ENCODE results near the gene SOX15.
"Not testable (repeated sequence)": the region's sequence is repeated elsewhere in the genome, so short reads cannot be mapped to it uniquely, and the experiment has no call there.

The SOX15 gene

GRCh38 chr17:7615265-7615747 is 25.4 kb upstream of the SOX15 start:
- H3K27me3 Mint-ChIP-seq: no peaks in the 10 kb centered on the region
- peak overlapping the region; percentile 83 for H3K4me3 Mint-ChIP-seq
- peaks cover 41% of the 10 kb centered on the region for H3K4me1 Mint-ChIP-seq (ENCODE audit: low read depth)
- peaks cover 16% of the 10 kb centered on the region for H3K36me3 Mint-ChIP-seq (ENCODE audit: low read depth)
- H3K9me3 Mint-ChIP-seq: no peaks in the 10 kb centered on the region
- H3K27ac Mint-ChIP-seq: peak overlapping the region; percentile 86

- Mint-ChIP-seq H3K27me3 (no peaks in the 10 kb centered on the region), H3K4me3 (peak within 1 kb of the TSS; percentile 91)
Observed at GRCh38 chr17:7614425-7615264, 24.8 kb upstream of the SOX15 start, which contains the start of gene FXR2. FXR2 (minus strand) TSS chr17:7614897; CDS start chr17:7614532, 365 bp downstream.

GRCh38 chr17:7613769-7614424 is 24.0 kb upstream of the SOX15 start:
- Mint-ChIP-seq H3K9me3 (no peaks in the 10 kb centered on the region), H3K4me1 (ENCODE audit: low read depth) (peaks cover 43% of the 10 kb centered on the region), H3K27ac (peak overlapping the region; percentile 83), H3K4me3 (peak overlapping the region; percentile 91), H3K36me3 (ENCODE audit: low read depth) (peaks cover 23% of the 10 kb centered on the region), H3K27me3 (no peaks in the 10 kb centered on the region)

More at GRCh38 chr17:7614425-7615264, 24.8 kb upstream of the SOX15 start, which contains the start of gene FXR2:
- Mint-ChIP-seq H3K9me3 (no peaks in the 10 kb centered on the region), H3K36me3 (ENCODE audit: low read depth) (peaks cover 18% of the 10 kb centered on the region), H3K4me1 (ENCODE audit: low read depth) (peaks cover 43% of the 10 kb centered on the region), H3K27ac (peak within 1 kb of the TSS; percentile 86)

DNA sequence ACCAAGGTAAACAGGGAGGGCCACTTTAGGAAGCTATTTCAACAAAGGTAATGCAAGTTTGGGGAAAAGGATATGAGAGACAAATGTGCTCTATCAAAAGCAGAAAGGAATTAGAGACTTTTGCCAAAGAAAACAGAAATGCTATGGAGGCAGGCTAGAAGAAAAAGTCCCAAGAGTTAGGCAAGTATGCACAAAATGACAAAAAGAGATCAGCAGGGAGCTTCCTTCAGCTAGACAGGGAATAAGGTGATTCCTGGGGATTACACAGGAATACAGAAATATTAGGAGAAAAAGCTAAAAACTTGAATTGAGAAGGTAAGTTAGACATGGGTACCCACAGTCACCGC is 22.4 kb upstream of the SOX15 start:
- Mint-ChIP-seq H3K27ac (peak overlapping the region; percentile 71), H3K4me1 (ENCODE audit: low read depth) (peaks cover 43% of the 10 kb centered on the region), H3K36me3 (ENCODE audit: low read depth) (peaks cover 23% of the 10 kb centered on the region), H3K4me3 (peak overlapping the region; percentile 58), H3K27me3 (no peaks in the 10 kb centered on the region), H3K9me3 (no peaks in the 10 kb centered on the region)

DNA sequence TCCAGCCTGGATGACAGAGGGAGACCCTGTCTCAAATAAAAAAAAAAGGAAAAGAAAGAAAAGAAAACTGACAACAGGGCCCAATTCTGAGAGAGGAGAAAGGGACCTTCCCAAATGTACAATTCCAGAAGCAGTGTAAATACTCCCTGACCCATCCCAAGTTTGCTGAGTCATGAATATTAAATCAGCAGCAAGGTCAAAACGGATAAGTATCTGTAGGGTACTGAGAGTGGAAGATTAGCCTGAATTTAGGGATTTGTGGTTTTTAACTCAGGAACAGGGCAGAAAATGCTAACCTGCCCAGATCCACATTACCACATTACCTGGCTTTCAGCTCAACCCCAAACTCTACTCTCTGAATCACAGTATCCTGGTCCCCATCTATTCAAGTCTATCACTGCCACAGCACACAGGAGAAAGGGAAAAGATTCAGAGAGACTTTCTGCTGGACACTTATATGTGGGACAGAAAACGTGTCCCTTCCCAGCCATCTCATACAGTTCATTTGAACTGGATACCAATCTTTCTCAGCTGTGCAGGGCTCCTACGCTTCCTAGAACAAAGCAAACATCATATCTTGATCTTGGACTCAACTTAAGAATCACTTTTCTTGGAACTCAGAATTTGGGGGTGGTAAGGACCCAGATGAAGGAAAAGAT is 21.9 kb upstream of the SOX15 start:
- Mint-ChIP-seq H3K4me3 (peak overlapping the region; percentile 58), H3K4me1 (ENCODE audit: low read depth) (peaks cover 43% of the 10 kb centered on the region), H3K36me3 (ENCODE audit: low read depth) (peaks cover 23% of the 10 kb centered on the region), H3K27me3 (no peaks in the 10 kb centered on the region), H3K27ac (no peak overlapping the region), H3K9me3 (no peaks in the 10 kb centered on the region)

GRCh38 chr17:7610641-7611040 is 20.7 kb upstream of the SOX15 start:
- Mint-ChIP-seq H3K36me3 (ENCODE audit: low read depth) (peaks cover 31% of the 10 kb centered on the region), H3K27me3 (no peaks in the 10 kb centered on the region), H3K4me1 (ENCODE audit: low read depth) (peaks cover 46% of the 10 kb centered on the region), H3K9me3 (no peaks in the 10 kb centered on the region), H3K27ac (peak overlapping the region; percentile 68), H3K4me3 (no peak overlapping the region)

GRCh38 chr17:7606280-7606679 is 16.4 kb upstream of the SOX15 start:
- Mint-ChIP-seq H3K27me3 (no peaks in the 10 kb centered on the region), H3K4me3 (no peak overlapping the region), H3K36me3 (ENCODE audit: low read depth) (peaks cover 54% of the 10 kb centered on the region), H3K9me3 (no peaks in the 10 kb centered on the region), H3K27ac (no peak overlapping the region), H3K4me1 (ENCODE audit: low read depth) (peaks cover 14% of the 10 kb centered on the region)

- H3K4me3 Mint-ChIP-seq; H3K9me3 Mint-ChIP-seq; H3K27me3 Mint-ChIP-seq; H3K4me1 Mint-ChIP-seq (ENCODE audit: low read depth); H3K27ac Mint-ChIP-seq: not testable (repeated sequence)
- H3K36me3 Mint-ChIP-seq (ENCODE audit: low read depth): peaks cover 60% of the 10 kb centered on the region
Observed at GRCh38 chr17:7597561-7597960, 7.7 kb upstream of the SOX15 start.

GRCh38 chr17:7593296-7593695 is 3.4 kb upstream of the SOX15 start:
- Mint-ChIP-seq H3K4me3 (no peak overlapping the region), H3K4me1 (ENCODE audit: low read depth) (peaks cover 3% of the 10 kb centered on the region), H3K27me3 (no peaks in the 10 kb centered on the region), H3K27ac (no peak overlapping the region), H3K36me3 (ENCODE audit: low read depth) (peaks cover 58% of the 10 kb centered on the region), H3K9me3 (no peaks in the 10 kb centered on the region)

DNA sequence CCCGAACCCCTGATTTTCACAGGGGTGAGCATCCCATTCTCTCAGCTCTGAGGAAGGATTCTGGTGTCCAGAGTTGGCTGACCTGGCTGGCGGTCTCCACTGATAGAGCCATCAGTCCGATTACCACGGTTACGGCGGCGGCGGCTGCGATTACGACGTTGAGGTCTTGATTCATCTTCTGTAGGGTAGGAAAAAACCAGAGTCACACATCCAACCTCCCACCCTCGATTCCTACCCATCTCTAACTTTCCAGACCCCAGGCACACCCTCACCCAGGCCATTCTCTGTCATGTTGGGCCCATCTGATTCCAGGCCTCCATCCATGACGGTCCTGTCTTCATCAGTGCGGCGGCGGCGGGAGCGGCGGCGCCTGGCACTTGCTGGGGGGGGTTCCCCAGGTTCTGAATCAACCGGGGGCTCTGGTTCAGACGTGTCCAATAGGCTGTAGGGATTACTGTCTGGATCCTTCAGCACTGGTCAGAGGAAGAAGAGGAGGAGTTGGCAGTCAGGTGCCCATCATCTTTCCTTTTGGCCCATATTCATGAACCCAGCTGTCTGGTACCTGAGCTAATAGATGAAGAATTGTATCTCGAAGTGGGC is 2.6 kb upstream of the SOX15 start:
- no peak overlapping the region for H3K27ac Mint-ChIP-seq
- peaks cover 3% of the 10 kb centered on the region for H3K4me1 Mint-ChIP-seq (ENCODE audit: low read depth)
- no peaks in the 10 kb centered on the region for H3K27me3 Mint-ChIP-seq
- H3K36me3 Mint-ChIP-seq (ENCODE audit: low read depth): peaks cover 62% of the 10 kb centered on the region
- H3K4me3 Mint-ChIP-seq: no peak overlapping the region
- no peaks in the 10 kb centered on the region for H3K9me3 Mint-ChIP-seq

GRCh38 chr17:7591596-7591995 is 1.7 kb upstream of the SOX15 start:
- H3K27ac Mint-ChIP-seq: peak overlapping the region; percentile 34
- H3K27me3 Mint-ChIP-seq: no peaks in the 10 kb centered on the region
- H3K36me3 Mint-ChIP-seq (ENCODE audit: low read depth): peaks cover 64% of the 10 kb centered on the region
- no peak overlapping the region for H3K4me3 Mint-ChIP-seq
- H3K9me3 Mint-ChIP-seq: no peaks in the 10 kb centered on the region
- H3K4me1 Mint-ChIP-seq (ENCODE audit: low read depth): peaks cover 3% of the 10 kb centered on the region

- no peaks in the 10 kb centered on the region for H3K9me3 Mint-ChIP-seq
- no peak overlapping the region for H3K4me3 Mint-ChIP-seq
- no peaks in the 10 kb centered on the region for H3K27me3 Mint-ChIP-seq
- peaks cover 61% of the 10 kb centered on the region for H3K36me3 Mint-ChIP-seq (ENCODE audit: low read depth)
- peaks cover 6% of the 10 kb centered on the region for H3K4me1 Mint-ChIP-seq (ENCODE audit: low read depth)
- no peak overlapping the region for H3K27ac Mint-ChIP-seq
Observed at GRCh38 chr17:7590743-7591142, 849 bp upstream of the SOX15 start.

GRCh38 chr17:7589204-7589868 is 558 bp downstream of the SOX15 start:
- H3K27ac Mint-ChIP-seq: no peak overlapping the region
- peaks cover 18% of the 10 kb centered on the region for H3K4me1 Mint-ChIP-seq (ENCODE audit: low read depth)
- H3K27me3 Mint-ChIP-seq: no peaks in the 10 kb centered on the region
- H3K9me3 Mint-ChIP-seq: no peaks in the 10 kb centered on the region
- peaks cover 58% of the 10 kb centered on the region for H3K36me3 Mint-ChIP-seq (ENCODE audit: low read depth)
- no peak overlapping the region for H3K4me3 Mint-ChIP-seq

GRCh38 chr17:7588553-7589203 is 1.2 kb downstream of the SOX15 start:
- no peak overlapping the region for H3K27ac Mint-ChIP-seq
- H3K4me1 Mint-ChIP-seq (ENCODE audit: low read depth): peaks cover 24% of the 10 kb centered on the region
- H3K36me3 Mint-ChIP-seq (ENCODE audit: low read depth): peaks cover 55% of the 10 kb centered on the region
- no peaks in the 10 kb centered on the region for H3K9me3 Mint-ChIP-seq
- H3K27me3 Mint-ChIP-seq: no peaks in the 10 kb centered on the region
- H3K4me3 Mint-ChIP-seq: no peak overlapping the region
